Activated CD8-positive, alpha-beta T cell treated with anti-CD3 and anti-CD28 coated beads, Interleukin-2, amount 10 ng/mL, durations not matched to agents 7 days and 5 days (primary cell): ENCODE measurements around the gene SNTA1. TPM values are rescaled to one million over a fixed set of nuclear protein-coding genes. Genes with fewer than 3 reads are reported as not detected.

Experiments
- ATAC-seq: fragments of 150-1000 bp; cut with Tn5 transposase; one replicate; pipeline ENCODE4 v1.10.0; 2021; ENCODE audit warnings: moderate library complexity
- CTCF ChIA-PET: fragments of 350-600 bp; sonication (Branson Sonifier 250); formaldehyde crosslinking; loops from one replicate; lab custom pipeline; 2021; ENCODE audit warnings: antibody characterized with exemption; lab: Charles Lee
- POLR2A ChIA-PET: fragments of 350-600 bp; sonication (Branson Sonifier 250); formaldehyde crosslinking; loops from one replicate; lab custom pipeline; 2021; ENCODE audit warnings: antibody characterized with exemption; lab: Charles Lee
- DNase-seq: peaks from one replicate; pipeline ENCODE4 v3.0.0-alpha.2; 2020
- H3K27ac Mint-ChIP-seq: one replicate; pipeline ENCODE4 v1.8.0; 2021; ENCODE audit warnings: mild to moderate bottlenecking, mixed read lengths
- H3K27me3 Mint-ChIP-seq: one replicate; pipeline ENCODE4 v1.8.0; 2021; ENCODE audit warnings: low read depth, mixed read lengths
- H3K36me3 Mint-ChIP-seq: one replicate; pipeline ENCODE4 v1.8.0; 2021; ENCODE audit warnings: low read depth, mixed read lengths
- H3K4me1 Mint-ChIP-seq: one replicate; pipeline ENCODE4 v1.8.0; 2021; ENCODE audit warnings: low read depth, mixed read lengths
- H3K4me3 Mint-ChIP-seq: one replicate; pipeline ENCODE4 v1.8.0; 2021; ENCODE audit warnings: mild to moderate bottlenecking, mixed read lengths
- H3K9me3 Mint-ChIP-seq: one replicate; pipeline ENCODE4 v1.8.0; 2022; ENCODE audit warnings: mixed read lengths; ENCODE audit not compliant: insufficient read depth
- total RNA-seq, 2 experiments: library from RNA; stranded (reverse); gene quantifications; one replicate each; pipeline ENCODE4 v1.2.3, GENCODE V29; 2021

SNTA1 gene
- total RNA-seq, 2 experiments from 2014 or later = 13.1 to 13.4 TPM

GRCh38 chr20:33418033-33418432 is 25.5 kb downstream of the SNTA1 start:
- H3K36me3 Mint-ChIP-seq = no peaks in the 10 kb centered on the region
- ChIA-PET CTCF (interaction anchor here (0.7 kb wide), 1 partner anchor 131 kb away, joined by 3 read pairs; no protein-coding TSS in a partner anchor), POLR2A (no interaction called here)
- no peaks in the 10 kb centered on the region for H3K4me1 Mint-ChIP-seq
- ATAC-seq (no peak), DNase-seq (no peak)
- no peak overlapping the region for H3K27ac Mint-ChIP-seq
- H3K9me3 Mint-ChIP-seq = no peaks in the 10 kb centered on the region
- H3K4me3 Mint-ChIP-seq = no peak overlapping the region
- H3K27me3 Mint-ChIP-seq = no peaks in the 10 kb centered on the region

- ChIA-PET CTCF (no interaction called here), POLR2A (no interaction called here)
- DNase-seq (peak; percentile 27), ATAC-seq (no peak)
- no peaks in the 10 kb centered on the region for H3K9me3 Mint-ChIP-seq
- no peak overlapping the region for H3K4me3 Mint-ChIP-seq
- no peaks in the 10 kb centered on the region for H3K4me1 Mint-ChIP-seq
- peaks cover 3% of the 10 kb centered on the region for H3K36me3 Mint-ChIP-seq
- no peak overlapping the region for H3K27ac Mint-ChIP-seq
- H3K27me3 Mint-ChIP-seq = no peaks in the 10 kb centered on the region
These were observed 27.6 kb downstream of the SNTA1 start for GRCh38 chr20:33415948-33416347.

- H3K4me3 Mint-ChIP-seq = no peak overlapping the region
- peaks cover 7% of the 10 kb centered on the region for H3K36me3 Mint-ChIP-seq
- POLR2A ChIA-PET = no interaction called here
- ATAC-seq (no peak), DNase-seq (no peak)
- CTCF ChIA-PET = no interaction called here
- H3K9me3 Mint-ChIP-seq = no peaks in the 10 kb centered on the region
- no peaks in the 10 kb centered on the region for H3K4me1 Mint-ChIP-seq
- H3K27me3 Mint-ChIP-seq = no peaks in the 10 kb centered on the region
- no peak overlapping the region for H3K27ac Mint-ChIP-seq
These were observed 31.1 kb downstream of the SNTA1 start for GRCh38 chr20:33412484-33412838.

- H3K4me1 Mint-ChIP-seq = peaks cover 2% of the 10 kb centered on the region
- peaks cover 12% of the 10 kb centered on the region for H3K36me3 Mint-ChIP-seq
- no peaks in the 10 kb centered on the region for H3K9me3 Mint-ChIP-seq
- CTCF ChIA-PET = interaction anchor here (1.4 kb wide), 1 partner anchor 150 kb away, joined by 4 read pairs; no protein-coding TSS in a partner anchor
- no peak overlapping the region for H3K27ac Mint-ChIP-seq
- no peak for ATAC-seq
- DNase-seq = no peak
- H3K27me3 Mint-ChIP-seq = no peaks in the 10 kb centered on the region
- H3K4me3 Mint-ChIP-seq = no peak overlapping the region
- POLR2A ChIA-PET = interaction anchor here (1.5 kb wide), 1 partner anchor 10 kb away, joined by 5 read pairs; the partner anchor contains the start of gene CDK5RAP1
These were observed 31.7 kb downstream of the SNTA1 start for GRCh38 chr20:33411711-33412483.

GRCh38 chr20:33411242-33411641 is 32.3 kb downstream of the SNTA1 start:
- POLR2A ChIA-PET = interaction anchor here (1.5 kb wide), 1 partner anchor 10 kb away, joined by 5 read pairs; the partner anchor contains the start of gene CDK5RAP1
- H3K36me3 Mint-ChIP-seq = peaks cover 13% of the 10 kb centered on the region
- DNase-seq (no peak), ATAC-seq (no peak)
- H3K4me3 Mint-ChIP-seq = no peak overlapping the region
- no peaks in the 10 kb centered on the region for H3K27me3 Mint-ChIP-seq
- H3K4me1 Mint-ChIP-seq = peaks cover 2% of the 10 kb centered on the region
- no peaks in the 10 kb centered on the region for H3K9me3 Mint-ChIP-seq
- CTCF ChIA-PET = interaction anchor here (1.4 kb wide), 1 partner anchor 151 kb away, joined by 4 read pairs; no protein-coding TSS in a partner anchor
- H3K27ac Mint-ChIP-seq = no peak overlapping the region

- Mint-ChIP-seq H3K27ac (no peak overlapping the region), H3K4me1 (peaks cover 2% of the 10 kb centered on the region), H3K9me3 (no peaks in the 10 kb centered on the region), H3K27me3 (no peaks in the 10 kb centered on the region), H3K36me3 (peaks cover 13% of the 10 kb centered on the region), H3K4me3 (no peak overlapping the region)
- POLR2A ChIA-PET = no interaction called here
- CTCF ChIA-PET = no interaction called here
- DNase-seq (no peak), ATAC-seq (no peak)
These were observed 33.4 kb downstream of the SNTA1 start for GRCh38 chr20:33410081-33410742.

- H3K4me1 Mint-ChIP-seq = peaks cover 2% of the 10 kb centered on the region
- no peak for DNase-seq
- H3K9me3 Mint-ChIP-seq = no peaks in the 10 kb centered on the region
- no peak for ATAC-seq
- no peaks in the 10 kb centered on the region for H3K27me3 Mint-ChIP-seq
- H3K36me3 Mint-ChIP-seq = peaks cover 13% of the 10 kb centered on the region
- H3K27ac Mint-ChIP-seq = no peak overlapping the region
- POLR2A ChIA-PET = no interaction called here
- H3K4me3 Mint-ChIP-seq = no peak overlapping the region
- CTCF ChIA-PET = no interaction called here
These were observed 34.6 kb downstream of the SNTA1 start for GRCh38 chr20:33408716-33409654.

GRCh38 chr20:33408313-33408712 is 35.2 kb downstream of the SNTA1 start:
- Mint-ChIP-seq H3K9me3 (no peaks in the 10 kb centered on the region), H3K4me1 (peaks cover 5% of the 10 kb centered on the region), H3K27ac (no peak overlapping the region), H3K4me3 (no peak overlapping the region), H3K27me3 (no peaks in the 10 kb centered on the region), H3K36me3 (peaks cover 13% of the 10 kb centered on the region)
- POLR2A ChIA-PET = no interaction called here
- CTCF ChIA-PET = no interaction called here
- ATAC-seq = no peak
- no peak for DNase-seq

- ATAC-seq (no peak), DNase-seq (no peak)
- Mint-ChIP-seq H3K27ac (no peak overlapping the region), H3K4me3 (no peak overlapping the region), H3K9me3 (no peaks in the 10 kb centered on the region), H3K4me1 (peaks cover 5% of the 10 kb centered on the region), H3K36me3 (peaks cover 13% of the 10 kb centered on the region), H3K27me3 (no peaks in the 10 kb centered on the region)
- ChIA-PET POLR2A (no interaction called here), CTCF (no interaction called here)
These were observed 35.8 kb downstream of the SNTA1 start for GRCh38 chr20:33407796-33408195.

- ChIA-PET CTCF (no interaction called here), POLR2A (no interaction called here)
- Mint-ChIP-seq H3K9me3 (no peaks in the 10 kb centered on the region), H3K36me3 (peaks cover 13% of the 10 kb centered on the region), H3K27ac (peak overlapping the region; percentile 49), H3K27me3 (no peaks in the 10 kb centered on the region), H3K4me1 (peaks cover 10% of the 10 kb centered on the region), H3K4me3 (no peak overlapping the region)
- DNase-seq (no peak), ATAC-seq (no peak)
These were observed 36.3 kb downstream of the SNTA1 start for GRCh38 chr20:33407251-33407650.

GRCh38 chr20:33404281-33404680 is 39.3 kb downstream of the SNTA1 start:
- ChIA-PET POLR2A (no interaction called here), CTCF (no interaction called here)
- Mint-ChIP-seq H3K27ac (no peak overlapping the region), H3K27me3 (no peaks in the 10 kb centered on the region), H3K4me1 (peaks cover 28% of the 10 kb centered on the region), H3K36me3 (peaks cover 13% of the 10 kb centered on the region), H3K9me3 (no peaks in the 10 kb centered on the region), H3K4me3 (no peak overlapping the region)
- ATAC-seq (no peak), DNase-seq (no peak)
